Adrenal gland (tissue), 12 donors: Measurements from ENCODE around the gene LMF1. TPM values are rescaled to one million over a fixed set of nuclear protein-coding genes. Genes with fewer than 3 reads are reported as not detected.

ENCODE experiments used
- DNase-seq, 7 donors: peaks; one replicate each; pipeline ENCODE4 v3.0.0-alpha.2; 2019 to 2020
- H3K27ac ChIP-seq, 5 donors: fragments of 200-600 bp; sonication (generic) in 4 of 5; 1 replicate in 3 of 5; 2 replicates in 2 of 5; pipeline versions ENCODE4 v1.5.1 to v1.8.0; 2016 to 2020; ENCODE audit warnings: mild to moderate bottlenecking in 1 of 5
- H3K27me3 ChIP-seq: fragments of 200-600 bp; 2 replicates; pipeline ENCODE4 v1.8.0; 2021
- H3K36me3 ChIP-seq, 2 donors: fragments of 200-600 bp; replicated peaks in 1 of 2; 1 replicate in 1 of 2; 2 replicates in 1 of 2; pipeline versions ENCODE4 v1.5.1 to v1.8.0; 2018 to 2022
- H3K4me1 ChIP-seq, 2 donors: fragments of 200-600 bp; replicated peaks in 1 of 2; 1 replicate in 1 of 2; 2 replicates in 1 of 2; pipeline versions ENCODE4 v1.5.1 to v1.8.0; 2018 to 2021
- H3K4me3 ChIP-seq, 4 donors: fragments of 200-600 bp; sonication (generic) in 3 of 4; one replicate each; pipeline ENCODE4 v1.5.1; 2016 to 2018
- H3K9me3 ChIP-seq, 3 donors: fragments of 200-600 bp; sonication (generic) in 1 of 3; replicated peaks in 1 of 3; 1 replicate in 2 of 3; 2 replicates in 1 of 3; pipeline versions ENCODE4 v1.5.1 to v1.8.0; 2016 to 2021
- POLR2A ChIP-seq, 2 donors: fragments of 450-650 bp; IDR thresholded peaks; one replicate each; pipeline ENCODE4 v1.6.1; 2017; ENCODE audit warnings: antibody characterized with exemption in 2 of 2, mild to moderate bottlenecking in 2 of 2, moderate library complexity in 1 of 2
- WGBS, 4 donors: extraction: QIAGEN DNeasy Blood & Tissue Kit in 2 of 4; methylation state at CpG; one replicate each; pipeline versions ENCODE4 v1.1.5 to v1.1.7; 2013 to 2017; 5-methylcytosine and 5-hydroxymethylcytosine counted together
- intact Hi-C, 2 donors: fragments of 100-400 bp; cut with DNase I; formaldehyde crosslinking; loops; one replicate each; pipeline versions ENCODE4 v1.14.1 to v1.15.0; 2022 to 2023
- polyA plus RNA-seq, 3 donors: library from polyadenylated mRNA; stranded (reverse); fragments of 200-250 nt in 2 of 3; fragments of 350-450 nt in 1 of 3; fragmentation: Illumina TruSeq in 1 of 3; extraction: RNeasy Lipid Tissue Mini Kit (QIAGEN cat#74804) in 1 of 3; gene quantifications; one replicate each; pipeline ENCODE4 v1.2.3, GENCODE V29; 2013 to 2014
- total RNA-seq, 9 donors: library from RNA; depleted of rRNA in 4 of 9; stranded (reverse); fragments of >200 nt in 4 of 9; fragments of 120-200 nt in 1 of 9; fragmentation: NEBNext Ultra II Directional in 1 of 9; extraction: Animal tissue kit (Norgen Biotek cat#: 25700) in 1 of 9; gene quantifications; one replicate each; pipeline versions ENCODE4 v1.1.0 to v1.2.4, GENCODE V29; 2013 to 2023
- TF ChIP-seq, protein P1 (sequence below), 6 experiments: fragments of 450-650 bp in 4 of 6; fragments of 200-600 bp in 2 of 6; sonication (generic) in 1 of 6; IDR thresholded peaks; 1 replicate in 5 of 6; 2 replicates in 1 of 6; pipeline versions ENCODE4 v1.5.1 to v1.8.0; 2016 to 2021; ENCODE audit warnings: antibody characterized with exemption in 6 of 6, mild to moderate bottlenecking in 2 of 6, moderate library complexity in 1 of 6
- donor health status: healthy with polysubstance abuse.
- donor health status: Bipolar disorder and iron deficiency.
- donor health status: DM: yes; HTN: yes; CAD: no.
- donor health status: DM: no; HTN: no; CAD: no.
- donor health status: DM: no; HTN: no; CAD: no.
- donor health status: DM: yes; HTN: yes; CAD: no.

LMF1 gene
- total and polyA plus RNA-seq, 12 donors = 10.5 to 101 (median 36.3) TPM

DNA sequence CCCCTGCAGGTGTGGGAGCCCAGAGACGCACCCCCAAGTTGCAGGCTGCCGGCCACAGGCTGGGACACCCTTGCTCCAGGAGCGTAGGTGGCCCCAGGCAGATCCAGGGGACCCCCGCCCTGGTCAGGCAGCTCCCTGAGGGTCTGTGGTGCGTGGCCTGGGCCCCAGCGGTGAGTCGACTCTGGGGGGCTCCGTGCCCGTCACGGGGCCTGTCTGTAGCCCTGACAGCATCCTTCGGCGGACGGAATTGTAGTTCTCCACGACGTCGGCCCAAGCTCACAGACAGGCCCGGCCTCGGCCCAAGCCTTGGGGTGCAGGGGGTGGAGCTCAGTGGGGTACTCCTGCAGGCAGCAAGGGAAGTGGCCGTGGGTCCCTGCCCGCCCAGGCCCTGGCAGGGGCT, 82.9 kb downstream of the LMF1 start:
- H3K4me1 ChIP-seq = no peaks in the 10 kb centered on the region
- H3K36me3 ChIP-seq = no peaks in the 10 kb centered on the region
- 93 to 98% (median 96%) methylated on average over 17 to 20 of the region's 20 CpGs for WGBS, 4 donors
- no peak overlapping the region for H3K4me3 ChIP-seq
- no peak overlapping the region for H3K27ac ChIP-seq
- H3K27me3 ChIP-seq = no peaks in the 10 kb centered on the region
- intact Hi-C loops = no loop called here
- TF ChIP-seq, protein P1, sequence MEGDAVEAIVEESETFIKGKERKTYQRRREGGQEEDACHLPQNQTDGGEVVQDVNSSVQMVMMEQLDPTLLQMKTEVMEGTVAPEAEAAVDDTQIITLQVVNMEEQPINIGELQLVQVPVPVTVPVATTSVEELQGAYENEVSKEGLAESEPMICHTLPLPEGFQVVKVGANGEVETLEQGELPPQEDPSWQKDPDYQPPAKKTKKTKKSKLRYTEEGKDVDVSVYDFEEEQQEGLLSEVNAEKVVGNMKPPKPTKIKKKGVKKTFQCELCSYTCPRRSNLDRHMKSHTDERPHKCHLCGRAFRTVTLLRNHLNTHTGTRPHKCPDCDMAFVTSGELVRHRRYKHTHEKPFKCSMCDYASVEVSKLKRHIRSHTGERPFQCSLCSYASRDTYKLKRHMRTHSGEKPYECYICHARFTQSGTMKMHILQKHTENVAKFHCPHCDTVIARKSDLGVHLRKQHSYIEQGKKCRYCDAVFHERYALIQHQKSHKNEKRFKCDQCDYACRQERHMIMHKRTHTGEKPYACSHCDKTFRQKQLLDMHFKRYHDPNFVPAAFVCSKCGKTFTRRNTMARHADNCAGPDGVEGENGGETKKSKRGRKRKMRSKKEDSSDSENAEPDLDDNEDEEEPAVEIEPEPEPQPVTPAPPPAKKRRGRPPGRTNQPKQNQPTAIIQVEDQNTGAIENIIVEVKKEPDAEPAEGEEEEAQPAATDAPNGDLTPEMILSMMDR (IDR thresholded peaks at IDR 0.05) = no peak
- no peak for TF ChIP-seq POLR2A (IDR thresholded peaks at IDR 0.05)
- DNase-seq = no peak
- H3K9me3 ChIP-seq = no peaks in the 10 kb centered on the region

DNA sequence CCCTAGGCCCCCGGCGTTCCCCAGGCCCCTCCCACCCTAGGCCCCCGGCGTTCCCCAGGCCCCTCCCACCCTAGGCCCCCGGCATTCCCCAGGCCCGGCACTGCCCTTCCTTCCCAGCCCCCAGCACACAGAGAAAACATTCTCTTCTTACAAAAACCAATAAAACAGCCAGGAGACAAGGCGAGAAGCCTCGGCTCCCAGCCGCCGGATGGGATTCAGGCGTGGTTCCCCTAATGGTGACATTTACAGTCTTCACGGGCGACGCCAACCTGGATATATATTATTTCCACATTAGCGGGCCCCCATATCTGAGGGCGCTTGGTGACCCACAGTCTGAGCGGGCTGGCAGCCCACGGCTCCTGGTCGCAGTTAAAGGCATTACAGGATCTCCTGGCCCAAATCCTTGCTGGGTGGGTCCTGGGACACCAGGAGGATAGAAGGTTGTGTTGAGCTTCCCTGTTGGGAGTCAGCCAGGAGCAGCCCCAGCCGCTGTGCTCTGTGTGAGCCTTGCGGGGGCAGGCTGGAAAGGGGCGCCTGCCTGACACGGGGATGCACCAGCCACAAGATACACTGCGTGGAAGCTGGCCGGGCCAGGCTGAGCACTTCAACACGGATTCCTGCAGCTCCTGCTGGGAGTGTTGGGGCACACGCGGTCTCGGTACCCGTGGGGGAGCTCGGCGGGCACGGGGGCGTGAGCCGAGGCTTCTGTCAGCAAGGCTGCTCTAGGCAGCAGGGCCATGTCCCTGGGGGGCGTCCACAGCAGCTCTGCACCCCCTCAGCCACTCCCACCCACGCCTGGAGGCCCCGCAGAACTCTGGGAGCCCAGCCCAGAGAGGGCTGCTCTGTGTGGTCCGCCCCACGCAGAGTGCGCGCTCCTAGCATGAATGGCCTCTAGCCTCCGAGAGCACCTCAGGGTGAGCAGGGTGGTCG, 83.7 kb downstream of the LMF1 start:
- intact Hi-C loops = no loop called here
- Histone ChIP-seq H3K27ac (no peak overlapping the region), H3K9me3 (no peaks in the 10 kb centered on the region), H3K27me3 (no peaks in the 10 kb centered on the region), H3K36me3 (no peaks in the 10 kb centered on the region), H3K4me1 (no peaks in the 10 kb centered on the region), H3K4me3 (no peak overlapping the region)
- TF ChIP-seq, protein P1 (IDR thresholded peaks at IDR 0.05) = no peak
- no peak for TF ChIP-seq POLR2A (IDR thresholded peaks at IDR 0.05)
- DNase-seq = no peak
- 71 to 84% (median 75%) methylated on average over 12 to 42 of the region's 44 CpGs for WGBS, 4 donors

DNA sequence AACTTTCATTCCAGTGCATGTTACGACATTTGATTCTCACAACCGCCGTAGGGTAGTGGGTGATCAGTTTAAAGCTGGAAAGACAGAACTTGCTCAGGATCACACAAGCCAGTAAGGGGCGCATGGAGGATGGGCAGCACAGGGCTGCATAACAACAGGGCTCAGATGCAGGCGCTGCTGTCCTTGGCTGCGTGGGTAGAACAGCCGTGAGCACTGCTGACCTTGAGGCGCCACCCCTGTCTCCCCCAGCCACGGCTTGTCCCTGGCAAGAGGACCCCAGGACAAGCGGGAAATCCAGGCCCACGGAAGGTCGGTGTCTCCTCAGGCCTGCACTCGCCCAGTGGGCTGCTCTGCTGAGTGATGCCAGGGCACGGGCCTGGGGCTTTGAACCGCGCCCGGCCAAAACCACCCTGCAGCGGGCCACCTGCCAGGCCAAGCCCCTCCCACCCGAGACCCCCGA, 84.7 kb downstream of the LMF1 start:
- intact Hi-C loops = no loop called here
- H3K9me3 ChIP-seq = no peaks in the 10 kb centered on the region
- no peaks in the 10 kb centered on the region for H3K36me3 ChIP-seq
- no peak overlapping the region for H3K27ac ChIP-seq
- TF ChIP-seq, protein P1 (IDR thresholded peaks at IDR 0.05) = no peak
- no peak for TF ChIP-seq POLR2A (IDR thresholded peaks at IDR 0.05)
- no peak overlapping the region for H3K4me3 ChIP-seq
- no peaks in the 10 kb centered on the region for H3K27me3 ChIP-seq
- H3K4me1 ChIP-seq = no peaks in the 10 kb centered on the region
- DNase-seq = no peak
- 45 to 79% (median 53%) methylated on average over 5 to 20 of the region's 20 CpGs for WGBS, 4 donors

DNA sequence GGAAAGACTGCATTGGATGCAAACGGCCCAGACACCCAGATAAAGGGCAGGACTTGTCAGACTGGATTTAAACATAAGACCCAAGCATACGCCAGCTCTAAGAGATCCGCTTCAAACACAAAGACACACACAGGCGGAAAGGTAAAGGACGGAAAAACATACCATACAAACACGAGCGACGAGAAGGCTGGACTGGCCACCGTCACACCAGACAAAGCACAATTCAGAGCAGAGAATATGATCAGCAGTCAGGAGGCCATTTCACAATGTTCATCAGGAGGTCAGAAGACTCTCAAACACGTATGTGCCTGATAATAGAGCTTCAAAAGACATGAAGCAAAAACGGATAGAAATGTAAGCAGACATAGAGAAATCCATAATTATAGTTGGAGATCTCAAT, 85.4 kb downstream of the LMF1 start:
- intact Hi-C loops = no loop called here
- DNase-seq = no peak
- WGBS, 4 donors = 86 to 93% (median 91%) methylated on average over 11 of the region's 11 CpGs
- Histone ChIP-seq H3K27ac (no peak overlapping the region), H3K9me3 (no peaks in the 10 kb centered on the region), H3K27me3 (no peaks in the 10 kb centered on the region), H3K36me3 (no peaks in the 10 kb centered on the region), H3K4me1 (no peaks in the 10 kb centered on the region), H3K4me3 (no peak overlapping the region)
- no peak for TF ChIP-seq POLR2A (IDR thresholded peaks at IDR 0.05)
- TF ChIP-seq, protein P1 (IDR thresholded peaks at IDR 0.05) = no peak
